ENCODE data around the gene TEX14.

DNA sequence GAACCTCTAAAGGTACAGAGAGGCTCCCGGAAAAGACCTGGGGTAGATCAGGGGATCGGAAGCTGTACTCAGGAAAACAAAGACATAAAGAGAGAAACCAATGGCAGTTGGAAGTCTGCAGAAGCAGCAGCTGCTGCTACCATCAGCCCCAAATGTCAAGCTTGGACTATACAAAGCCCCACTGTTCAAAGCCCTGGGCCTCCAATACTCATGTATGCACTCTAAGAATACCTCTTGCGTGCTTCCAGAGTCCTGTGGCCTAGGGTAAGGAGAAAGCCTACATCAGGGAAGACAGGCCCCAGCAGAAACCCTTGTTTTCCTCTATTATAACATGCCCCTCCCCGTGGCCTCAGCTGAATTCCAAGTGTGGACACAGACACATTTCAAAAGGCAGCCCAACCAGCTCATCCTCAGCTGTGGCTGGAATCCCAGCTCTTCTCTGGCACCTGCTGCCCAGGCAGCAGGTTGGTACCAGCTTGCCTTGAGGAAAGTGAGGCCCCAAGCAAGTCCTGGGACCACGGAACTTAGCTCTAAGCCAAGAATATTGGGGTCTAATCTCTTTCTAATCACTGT is 158.1 kb downstream of the TEX14 start:
- TF ChIP-seq, protein P1, sequence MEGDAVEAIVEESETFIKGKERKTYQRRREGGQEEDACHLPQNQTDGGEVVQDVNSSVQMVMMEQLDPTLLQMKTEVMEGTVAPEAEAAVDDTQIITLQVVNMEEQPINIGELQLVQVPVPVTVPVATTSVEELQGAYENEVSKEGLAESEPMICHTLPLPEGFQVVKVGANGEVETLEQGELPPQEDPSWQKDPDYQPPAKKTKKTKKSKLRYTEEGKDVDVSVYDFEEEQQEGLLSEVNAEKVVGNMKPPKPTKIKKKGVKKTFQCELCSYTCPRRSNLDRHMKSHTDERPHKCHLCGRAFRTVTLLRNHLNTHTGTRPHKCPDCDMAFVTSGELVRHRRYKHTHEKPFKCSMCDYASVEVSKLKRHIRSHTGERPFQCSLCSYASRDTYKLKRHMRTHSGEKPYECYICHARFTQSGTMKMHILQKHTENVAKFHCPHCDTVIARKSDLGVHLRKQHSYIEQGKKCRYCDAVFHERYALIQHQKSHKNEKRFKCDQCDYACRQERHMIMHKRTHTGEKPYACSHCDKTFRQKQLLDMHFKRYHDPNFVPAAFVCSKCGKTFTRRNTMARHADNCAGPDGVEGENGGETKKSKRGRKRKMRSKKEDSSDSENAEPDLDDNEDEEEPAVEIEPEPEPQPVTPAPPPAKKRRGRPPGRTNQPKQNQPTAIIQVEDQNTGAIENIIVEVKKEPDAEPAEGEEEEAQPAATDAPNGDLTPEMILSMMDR (IDR thresholded peaks at IDR 0.05): no peak
- TF ChIP-seq POLR2A (IDR thresholded peaks at IDR 0.05) (no peak), EP300 (IDR thresholded peaks at IDR 0.05) (no peak)
